Measurements from ENCODE around the gene CPNE6. TPM values are rescaled to one million over a fixed set of nuclear protein-coding genes. Genes with fewer than 3 reads are reported as not detected.
A peak's percentile ranks its signal among the peaks of the same experiment; 100 is the strongest.
"Not testable (repeated sequence)": the region's sequence is repeated elsewhere in the genome, so short reads cannot be mapped to it uniquely, and the experiment has no call there.

The CPNE6 gene
- not detected in 2 replicates for total RNA-seq (2021)
- long read RNA-seq, result 0 reads

- Histone ChIP-seq H3K56ac (ENCODE audit: insufficient read length, low read depth, low read length) (no peak within 1 kb of the TSS), H3K23me2 (ENCODE audit: insufficient read length, low read depth, low read length, poor library complexity, severe bottlenecking) (no peaks in the 10 kb centered on the region), H2BK5ac (ENCODE audit: insufficient read length, low read length) (no peak within 1 kb of the TSS), H3K4me1 (ENCODE audit: insufficient read depth, low read length) (no peaks in the 10 kb centered on the region), H4K20me1 (ENCODE audit: control insufficient read depth, insufficient read depth, insufficient read length) (no peaks in the 10 kb centered on the region), H3K27ac (ENCODE audit: insufficient read length, low read depth, low read length) (no peak within 1 kb of the TSS), H3K4me2 (ENCODE audit: insufficient read depth, insufficient read length, low read length) (no peak within 1 kb of the TSS), H4K91ac (ENCODE audit: insufficient read length, low read depth, low read length) (no peak within 1 kb of the TSS), H3T11ph (ENCODE audit: low read length) (no peak within 1 kb of the TSS), H2BK15ac (ENCODE audit: low read depth, low read length) (no peak within 1 kb of the TSS), H3K18ac (ENCODE audit: insufficient read length, low read depth, low read length) (no peak within 1 kb of the TSS), H3K4ac (ENCODE audit: low read depth, low read length) (no peak within 1 kb of the TSS), H2BK12ac (ENCODE audit: insufficient read length, low read depth, low read length) (no peak within 1 kb of the TSS), H3K9ac (ENCODE audit: extremely low read depth, insufficient read length, low read length) (no peak within 1 kb of the TSS), H2AFZ (ENCODE audit: low read length) (no peak within 1 kb of the TSS), H2BK120ac (ENCODE audit: low read depth, low read length, poor library complexity, severe bottlenecking) (no peak within 1 kb of the TSS), H3K27me3 (ENCODE audit: insufficient read depth, low read length) (no peaks in the 10 kb centered on the region), H4K8ac (replicated peaks; ENCODE audit: insufficient read length, low read depth, low read length) (no peak within 1 kb of the TSS), H3K79me2 (ENCODE audit: insufficient read depth, low read length) (no peaks in the 10 kb centered on the region), H3K9me3 (ENCODE audit: control insufficient read depth, low read depth, low read length) (no peaks in the 10 kb centered on the region), H3K14ac (ENCODE audit: insufficient read depth, low read length) (no peak within 1 kb of the TSS; the same call in 1 of the 2 replicates), H3K79me1 (ENCODE audit: insufficient read depth, low read depth, low read length, poor library complexity, severe bottlenecking) (no peaks in the 10 kb centered on the region), H2AK5ac (ENCODE audit: insufficient read length, low read length) (no peak within 1 kb of the TSS), H2BK20ac (ENCODE audit: low read depth, low read length, poor library complexity, severe bottlenecking) (no peak within 1 kb of the TSS), H4K5ac (ENCODE audit: insufficient read length, low read depth, low read length) (no peak within 1 kb of the TSS), H3K23ac (ENCODE audit: insufficient read length, low read depth, low read length) (no peak within 1 kb of the TSS)
- TF ChIP-seq, protein P1, sequence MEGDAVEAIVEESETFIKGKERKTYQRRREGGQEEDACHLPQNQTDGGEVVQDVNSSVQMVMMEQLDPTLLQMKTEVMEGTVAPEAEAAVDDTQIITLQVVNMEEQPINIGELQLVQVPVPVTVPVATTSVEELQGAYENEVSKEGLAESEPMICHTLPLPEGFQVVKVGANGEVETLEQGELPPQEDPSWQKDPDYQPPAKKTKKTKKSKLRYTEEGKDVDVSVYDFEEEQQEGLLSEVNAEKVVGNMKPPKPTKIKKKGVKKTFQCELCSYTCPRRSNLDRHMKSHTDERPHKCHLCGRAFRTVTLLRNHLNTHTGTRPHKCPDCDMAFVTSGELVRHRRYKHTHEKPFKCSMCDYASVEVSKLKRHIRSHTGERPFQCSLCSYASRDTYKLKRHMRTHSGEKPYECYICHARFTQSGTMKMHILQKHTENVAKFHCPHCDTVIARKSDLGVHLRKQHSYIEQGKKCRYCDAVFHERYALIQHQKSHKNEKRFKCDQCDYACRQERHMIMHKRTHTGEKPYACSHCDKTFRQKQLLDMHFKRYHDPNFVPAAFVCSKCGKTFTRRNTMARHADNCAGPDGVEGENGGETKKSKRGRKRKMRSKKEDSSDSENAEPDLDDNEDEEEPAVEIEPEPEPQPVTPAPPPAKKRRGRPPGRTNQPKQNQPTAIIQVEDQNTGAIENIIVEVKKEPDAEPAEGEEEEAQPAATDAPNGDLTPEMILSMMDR (conservative IDR thresholded peaks at IDR 0.05), result no peak
- no CpG with 5 or more reads among the region's 19 CpGs for WGBS (ENCODE audit: extremely low coverage, insufficient read length, low lambda C conversion rate)
- Mint-ChIP-seq H3K9me3 (no peaks in the 10 kb centered on the region), H3K36me3 (ENCODE audit: insufficient read depth in 1 of 3, low read depth in 3 of 3) (no peaks in the 10 kb centered on the region), H3K4me1 (peaks cover 5 to 6% of the 10 kb centered on the region in 2 experiments; a peak in 2 of 4 replicates), H3K27me3 (ENCODE audit: low read depth) (no peaks in the 10 kb centered on the region; the same call in none of the 2 replicates), H3K4me3 (peak within 1 kb of the TSS in 1 of 2 experiments; percentile 32; a peak in 1 of 5 replicates), H3K27ac (peak within 1 kb of the TSS in 1 of 3 experiments; percentile 40; a peak in 2 of 7 replicates)
- DNase-seq, result no peak
Observed at GRCh38 chr14:24071144-24071697, at the start of gene CPNE6. Gene CPNE6 (plus strand): TSS chr14:24071562. CDS start chr14:24072937, 1,375 bp downstream.

DNA sequence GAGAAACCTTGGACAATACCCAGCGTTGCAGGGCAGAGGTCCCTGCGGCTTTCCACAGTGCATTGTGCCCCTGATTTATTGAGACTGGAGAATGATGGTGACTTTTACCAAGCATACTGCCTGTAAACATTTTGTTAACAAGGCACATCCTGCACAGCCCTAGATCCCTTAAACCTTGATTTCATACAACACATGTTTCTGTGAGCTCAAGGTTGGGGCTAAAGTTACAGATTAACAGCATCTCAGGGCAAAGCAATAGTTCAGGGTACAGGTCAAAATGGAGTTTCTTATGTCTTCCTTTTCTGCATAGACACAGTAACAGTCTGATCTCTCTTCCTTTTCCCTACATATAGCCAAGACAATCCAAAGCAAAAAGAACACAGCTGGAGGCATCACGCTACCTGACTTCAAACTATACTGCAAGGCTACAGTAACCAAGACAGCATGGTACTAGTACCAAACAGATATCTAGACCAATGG is 46.4 kb upstream of the CPNE6 start:
- not testable (repeated sequence) for H2BK5ac ChIP-seq (ENCODE audit: insufficient read length, low read length); H3K9me3 ChIP-seq (ENCODE audit: control insufficient read depth, low read depth, low read length); DNase-seq; H3K4me2 ChIP-seq (ENCODE audit: insufficient read depth, insufficient read length, low read length); H4K5ac ChIP-seq (ENCODE audit: insufficient read length, low read depth, low read length); H3K27ac Mint-ChIP-seq; H3K23me2 ChIP-seq (ENCODE audit: insufficient read length, low read depth, low read length, poor library complexity, severe bottlenecking); H4K91ac ChIP-seq (ENCODE audit: insufficient read length, low read depth, low read length); H3K9me3 Mint-ChIP-seq; H3T11ph ChIP-seq (ENCODE audit: low read length); H3K4me1 ChIP-seq (ENCODE audit: insufficient read depth, low read length); H2BK20ac ChIP-seq (ENCODE audit: low read depth, low read length, poor library complexity, severe bottlenecking); H2AK5ac ChIP-seq (ENCODE audit: insufficient read length, low read length); H3K79me2 ChIP-seq (ENCODE audit: insufficient read depth, low read length); H3K4me1 Mint-ChIP-seq; H3K4ac ChIP-seq (ENCODE audit: low read depth, low read length); H3K4me3 Mint-ChIP-seq; H3K18ac ChIP-seq (ENCODE audit: insufficient read length, low read depth, low read length); H2AFZ ChIP-seq (ENCODE audit: low read length); H2BK120ac ChIP-seq (ENCODE audit: low read depth, low read length, poor library complexity, severe bottlenecking); H3K27me3 ChIP-seq (ENCODE audit: insufficient read depth, low read length); H3K56ac ChIP-seq (ENCODE audit: insufficient read length, low read depth, low read length); H3K79me1 ChIP-seq (ENCODE audit: insufficient read depth, low read depth, low read length, poor library complexity, severe bottlenecking); H4K8ac ChIP-seq (replicated peaks; ENCODE audit: insufficient read length, low read depth, low read length); H3K9ac ChIP-seq (ENCODE audit: extremely low read depth, insufficient read length, low read length); H3K36me3 Mint-ChIP-seq (ENCODE audit: insufficient read depth in 1 of 3, low read depth in 3 of 3); H3K27ac ChIP-seq (ENCODE audit: insufficient read length, low read depth, low read length); H3K23ac ChIP-seq (ENCODE audit: insufficient read length, low read depth, low read length); H2BK12ac ChIP-seq (ENCODE audit: insufficient read length, low read depth, low read length); H2BK15ac ChIP-seq (ENCODE audit: low read depth, low read length); H3K14ac ChIP-seq (ENCODE audit: insufficient read depth, low read length); H4K20me1 ChIP-seq (ENCODE audit: control insufficient read depth, insufficient read depth, insufficient read length)
- H3K27me3 Mint-ChIP-seq (ENCODE audit: low read depth), result peaks cover 41% of the 10 kb centered on the region
- no CpG with 5 or more reads among the region's 3 CpGs for WGBS (ENCODE audit: extremely low coverage, insufficient read length, low lambda C conversion rate)

Data from H9 (cell line).